ENCODE data around the gene CADPS.

Gene CADPS

DNA sequence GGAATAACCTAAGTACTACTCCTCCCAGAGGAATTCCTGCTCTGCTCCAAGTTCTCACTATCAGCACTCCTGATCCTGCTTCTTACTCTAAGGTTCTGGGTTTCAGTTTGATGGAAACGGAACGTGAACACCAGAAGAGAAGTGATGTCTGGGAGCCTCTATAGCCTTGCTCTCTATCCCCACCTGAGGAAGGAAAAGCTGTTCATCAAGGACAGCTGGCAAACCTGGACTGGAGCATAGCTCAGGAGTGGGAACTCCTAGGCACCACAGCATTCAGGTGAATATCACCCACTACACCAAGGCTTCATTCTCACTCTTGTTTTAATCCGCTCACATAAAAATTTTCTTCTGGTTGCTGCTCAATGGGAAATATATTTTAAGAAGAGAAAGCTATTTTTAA is 13.0 kb upstream of the CADPS start:
- no peak for DNase-seq (ENCODE audit: extremely low read depth, low read depth)

DNA sequence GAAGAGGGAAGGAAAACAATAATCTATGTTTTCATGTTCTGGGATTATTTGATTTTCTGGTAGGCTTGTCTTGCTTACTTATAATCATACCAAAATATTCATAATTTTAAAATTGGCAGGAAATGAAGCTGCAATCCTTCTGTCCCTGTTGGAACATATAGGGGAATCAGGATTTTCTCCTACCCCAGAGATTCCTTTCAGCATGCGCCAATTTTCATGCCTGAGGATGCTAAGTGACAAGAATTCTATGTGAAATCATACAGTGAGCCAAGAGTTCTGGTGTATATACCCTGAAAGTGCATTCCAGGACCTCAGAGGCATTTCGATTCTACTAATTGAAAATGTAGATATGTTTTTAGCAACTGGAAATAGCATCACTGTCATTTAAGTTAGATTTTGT is 9.9 kb upstream of the CADPS start:
- TF ChIP-seq, protein P1, sequence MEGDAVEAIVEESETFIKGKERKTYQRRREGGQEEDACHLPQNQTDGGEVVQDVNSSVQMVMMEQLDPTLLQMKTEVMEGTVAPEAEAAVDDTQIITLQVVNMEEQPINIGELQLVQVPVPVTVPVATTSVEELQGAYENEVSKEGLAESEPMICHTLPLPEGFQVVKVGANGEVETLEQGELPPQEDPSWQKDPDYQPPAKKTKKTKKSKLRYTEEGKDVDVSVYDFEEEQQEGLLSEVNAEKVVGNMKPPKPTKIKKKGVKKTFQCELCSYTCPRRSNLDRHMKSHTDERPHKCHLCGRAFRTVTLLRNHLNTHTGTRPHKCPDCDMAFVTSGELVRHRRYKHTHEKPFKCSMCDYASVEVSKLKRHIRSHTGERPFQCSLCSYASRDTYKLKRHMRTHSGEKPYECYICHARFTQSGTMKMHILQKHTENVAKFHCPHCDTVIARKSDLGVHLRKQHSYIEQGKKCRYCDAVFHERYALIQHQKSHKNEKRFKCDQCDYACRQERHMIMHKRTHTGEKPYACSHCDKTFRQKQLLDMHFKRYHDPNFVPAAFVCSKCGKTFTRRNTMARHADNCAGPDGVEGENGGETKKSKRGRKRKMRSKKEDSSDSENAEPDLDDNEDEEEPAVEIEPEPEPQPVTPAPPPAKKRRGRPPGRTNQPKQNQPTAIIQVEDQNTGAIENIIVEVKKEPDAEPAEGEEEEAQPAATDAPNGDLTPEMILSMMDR (IDR thresholded peaks at IDR 0.05; ENCODE audit: low read depth, low read length) = no peak
- no peak for DNase-seq (ENCODE audit: extremely low read depth, low read depth)

More for the DNA sequence above, 13.0 kb upstream of the CADPS start:
- TF ChIP-seq, protein P1 (IDR thresholded peaks at IDR 0.05; ENCODE audit: low read depth, low read length) = no peak

DNA sequence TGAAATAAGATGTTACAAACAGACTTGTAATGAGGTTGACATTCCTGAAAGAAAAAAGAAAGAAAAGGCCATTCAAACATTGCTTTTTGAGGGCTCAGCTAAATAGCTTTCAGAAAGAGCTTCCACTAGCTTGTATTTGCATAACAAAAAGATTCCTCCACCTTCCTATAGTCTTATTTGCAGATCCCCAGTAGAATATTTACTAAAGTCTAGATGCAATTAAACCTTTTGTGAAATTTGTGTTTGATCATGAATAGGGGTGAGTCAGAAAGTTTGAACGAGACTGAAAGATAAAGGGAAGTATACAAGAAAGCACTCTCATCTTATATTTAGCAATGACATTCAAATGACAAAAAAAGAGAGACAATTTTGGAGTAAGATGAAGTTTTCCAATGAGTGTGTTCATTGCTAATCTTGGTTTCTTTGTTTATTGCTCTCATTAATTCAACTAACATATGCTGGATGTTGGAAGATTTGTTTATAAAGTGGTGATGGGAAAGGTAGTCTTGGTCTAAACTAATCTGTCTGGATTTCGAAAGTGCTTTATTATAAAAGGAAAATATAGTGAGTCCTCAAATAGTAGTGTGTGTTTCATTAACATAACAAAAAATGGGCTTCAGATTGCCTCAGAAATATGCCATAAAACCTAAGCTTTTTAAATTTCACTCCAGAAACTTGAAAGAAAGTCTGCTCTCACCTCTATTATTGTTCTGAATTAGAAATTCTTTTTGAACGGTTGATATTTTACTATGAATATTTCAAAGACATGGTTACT is 9.1 kb upstream of the CADPS start:
- no peak for DNase-seq (ENCODE audit: extremely low read depth, low read depth)
- TF ChIP-seq, protein P1 (IDR thresholded peaks at IDR 0.05; ENCODE audit: low read depth, low read length) = no peak

DNA sequence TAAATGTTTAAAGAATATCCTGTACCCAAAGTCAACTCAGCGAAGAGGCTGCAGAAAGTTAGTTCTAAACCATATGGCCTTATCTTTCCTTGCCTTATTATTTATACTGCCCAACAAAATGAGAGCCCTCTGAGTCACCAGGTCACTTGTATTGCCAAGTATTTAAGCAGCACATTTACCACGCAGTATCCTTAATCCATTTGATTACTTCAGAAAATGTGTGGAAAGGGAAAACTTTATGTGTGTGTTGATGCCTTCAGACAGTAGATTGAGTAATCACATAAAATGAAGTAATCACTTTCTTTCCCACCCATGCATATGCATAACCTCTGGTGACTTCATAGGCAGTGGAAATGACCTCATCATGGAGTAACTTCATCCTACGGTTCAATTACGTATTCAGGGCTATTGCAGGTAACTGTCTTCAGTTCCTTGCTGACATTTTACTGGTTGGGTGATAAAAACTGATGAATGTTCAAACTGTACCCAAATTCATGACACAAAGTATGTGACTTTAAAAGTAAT is 7.5 kb upstream of the CADPS start:
- DNase-seq (ENCODE audit: extremely low read depth, low read depth) = no peak
- TF ChIP-seq, protein P1 (IDR thresholded peaks at IDR 0.05; ENCODE audit: low read depth, low read length) = no peak

DNA sequence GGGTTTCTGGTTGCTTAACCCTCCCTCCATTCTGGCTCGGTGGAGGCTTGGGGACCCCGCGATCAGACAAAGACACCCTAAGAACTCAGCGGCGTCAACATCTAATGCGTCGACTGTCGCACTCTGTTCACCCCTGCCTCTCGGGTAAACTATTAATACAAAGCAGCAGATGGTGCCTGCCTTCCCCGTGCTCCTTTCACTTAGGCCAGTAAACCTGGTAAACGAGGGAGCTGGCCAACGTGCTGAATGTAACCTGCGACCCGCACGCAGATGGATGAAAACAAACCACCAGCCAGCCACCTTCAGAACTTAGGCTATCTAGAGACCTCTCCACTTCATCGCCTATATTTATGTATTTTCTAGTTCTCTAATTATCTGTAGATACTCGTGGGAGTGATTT is 848 bp upstream of the CADPS start:
- no peak for DNase-seq (ENCODE audit: extremely low read depth, low read depth)
- TF ChIP-seq, protein P1 (IDR thresholded peaks at IDR 0.05; ENCODE audit: low read depth, low read length) = no peak

DNA sequence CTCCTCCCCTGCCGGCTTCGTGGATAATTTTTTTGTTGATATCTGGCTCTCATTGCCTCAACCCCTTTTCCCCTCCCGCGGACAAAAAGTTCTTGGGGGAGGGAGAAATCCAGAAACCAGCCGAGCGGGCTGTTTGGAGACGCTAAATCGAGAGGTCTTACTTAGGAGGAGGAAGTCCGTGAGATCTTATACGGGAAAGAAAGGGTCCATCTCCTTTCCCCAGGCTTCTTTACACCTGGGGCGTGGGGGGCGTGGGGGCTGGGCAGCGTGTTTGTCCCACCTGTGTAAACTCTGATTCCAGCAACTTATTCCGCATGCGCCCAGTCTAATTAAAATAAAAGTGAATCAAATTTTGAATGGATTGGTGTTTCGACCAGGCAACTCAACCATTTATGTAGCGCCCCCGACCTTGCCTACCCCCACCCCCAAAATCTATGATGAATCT is 364 bp upstream of the CADPS start:
- TF ChIP-seq, protein P1 (IDR thresholded peaks at IDR 0.05; ENCODE audit: low read depth, low read length) = no peak
- no peak for DNase-seq (ENCODE audit: extremely low read depth, low read depth)
